ENCODE measurements around the gene EBLN1. TPM values are rescaled to one million over a fixed set of nuclear protein-coding genes. Genes with fewer than 3 reads are reported as not detected.
"Not testable (repeated sequence)": the region's sequence is repeated elsewhere in the genome, so short reads cannot be mapped to it uniquely, and the experiment has no call there.

Gene EBLN1
- total RNA-seq, 2 donors from 2014 or later: not detected

DNA sequence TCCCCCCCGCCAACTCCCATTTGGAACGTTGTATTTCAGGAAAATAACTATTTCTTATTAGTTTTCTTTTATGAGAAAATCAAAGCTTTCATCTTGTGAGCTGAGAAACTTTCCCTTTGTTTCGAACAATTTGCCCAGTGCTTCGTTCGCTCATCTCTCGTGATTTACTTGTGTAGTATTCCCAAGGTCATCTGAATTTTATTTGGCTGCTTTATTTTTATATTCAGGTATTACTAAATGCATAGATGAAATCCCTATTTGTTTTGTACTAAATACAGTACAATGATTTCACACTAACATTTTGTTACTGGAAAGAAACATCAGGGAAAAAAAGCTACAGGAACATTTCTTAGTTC lies 12.0 kb upstream of the EBLN1 start:
- no peak for DNase-seq (ENCODE audit: low spot score)
- intact Hi-C loops (cut with DNase I): no loop called here

DNA sequence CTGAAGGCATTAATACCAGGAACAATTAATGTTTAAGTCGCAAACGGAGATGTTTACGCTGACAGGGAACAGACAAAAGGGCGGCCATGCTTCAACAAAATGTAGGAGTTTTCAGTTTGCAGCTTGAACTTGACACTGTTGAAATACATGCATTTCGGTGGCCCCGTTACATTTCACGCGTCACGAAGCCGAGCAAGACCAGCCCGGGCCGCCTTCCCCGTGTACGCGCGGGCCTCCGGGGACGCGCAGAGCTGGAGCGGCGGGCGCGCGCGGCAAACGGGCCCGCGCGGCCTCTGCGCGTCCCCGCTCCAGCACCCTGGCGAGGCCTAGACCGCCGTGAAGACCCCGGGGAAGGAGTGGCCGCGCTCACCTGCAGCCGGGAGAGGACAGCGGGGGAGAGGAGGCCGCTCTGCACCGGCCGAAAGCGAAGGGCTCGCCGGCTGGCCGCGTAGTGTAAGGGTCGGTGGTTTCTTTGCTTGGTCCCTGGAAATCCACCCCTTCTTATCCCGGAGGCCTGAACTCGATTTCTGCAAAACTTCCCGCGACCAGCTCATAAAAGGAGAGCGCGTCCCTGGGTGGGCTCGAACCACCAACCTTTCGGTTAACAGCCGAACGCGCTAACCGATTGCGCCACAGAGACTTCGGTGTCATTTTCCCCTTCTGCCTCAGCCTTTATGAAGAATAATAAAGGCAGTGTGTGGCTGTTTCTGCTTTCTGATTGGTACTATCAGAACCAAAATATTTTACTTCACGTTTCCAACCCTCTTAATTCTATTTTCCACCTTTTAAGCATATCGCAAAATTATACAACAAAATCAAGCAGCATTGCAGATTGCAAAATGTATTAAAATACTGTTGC lies 11.4 kb upstream of the EBLN1 start:
- intact Hi-C loops (cut with DNase I): no loop called here
- DNase-seq (ENCODE audit: low spot score): peak; percentile 94

- intact Hi-C loops (cut with DNase I): no loop called here
Observed at GRCh38 chr10:22228167-22228938, 10.5 kb upstream of the EBLN1 start.

DNA sequence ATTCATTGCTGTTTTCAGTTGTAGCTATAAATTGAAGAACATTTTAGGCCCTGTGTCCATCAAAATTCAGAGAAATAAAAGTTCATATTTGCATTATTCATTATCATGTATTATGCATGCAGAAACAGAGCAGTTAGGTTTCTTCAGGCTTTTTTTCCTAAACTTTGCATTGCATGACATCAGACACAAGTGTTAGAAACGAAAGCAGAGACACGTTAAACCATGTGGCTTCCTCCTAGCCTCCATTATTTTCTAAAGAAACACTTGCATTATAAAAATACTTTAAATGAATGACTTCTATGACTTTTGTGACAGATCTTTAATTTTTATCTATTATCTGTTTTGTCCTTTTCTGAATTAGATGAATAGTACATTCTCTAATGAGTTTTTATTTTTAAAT lies 8.8 kb upstream of the EBLN1 start:
- DNase-seq (ENCODE audit: low spot score): no peak
- intact Hi-C loops (cut with DNase I): no loop called here

More at GRCh38 chr10:22228167-22228938, 10.5 kb upstream of the EBLN1 start:
- DNase-seq (ENCODE audit: low spot score): no peak

DNA sequence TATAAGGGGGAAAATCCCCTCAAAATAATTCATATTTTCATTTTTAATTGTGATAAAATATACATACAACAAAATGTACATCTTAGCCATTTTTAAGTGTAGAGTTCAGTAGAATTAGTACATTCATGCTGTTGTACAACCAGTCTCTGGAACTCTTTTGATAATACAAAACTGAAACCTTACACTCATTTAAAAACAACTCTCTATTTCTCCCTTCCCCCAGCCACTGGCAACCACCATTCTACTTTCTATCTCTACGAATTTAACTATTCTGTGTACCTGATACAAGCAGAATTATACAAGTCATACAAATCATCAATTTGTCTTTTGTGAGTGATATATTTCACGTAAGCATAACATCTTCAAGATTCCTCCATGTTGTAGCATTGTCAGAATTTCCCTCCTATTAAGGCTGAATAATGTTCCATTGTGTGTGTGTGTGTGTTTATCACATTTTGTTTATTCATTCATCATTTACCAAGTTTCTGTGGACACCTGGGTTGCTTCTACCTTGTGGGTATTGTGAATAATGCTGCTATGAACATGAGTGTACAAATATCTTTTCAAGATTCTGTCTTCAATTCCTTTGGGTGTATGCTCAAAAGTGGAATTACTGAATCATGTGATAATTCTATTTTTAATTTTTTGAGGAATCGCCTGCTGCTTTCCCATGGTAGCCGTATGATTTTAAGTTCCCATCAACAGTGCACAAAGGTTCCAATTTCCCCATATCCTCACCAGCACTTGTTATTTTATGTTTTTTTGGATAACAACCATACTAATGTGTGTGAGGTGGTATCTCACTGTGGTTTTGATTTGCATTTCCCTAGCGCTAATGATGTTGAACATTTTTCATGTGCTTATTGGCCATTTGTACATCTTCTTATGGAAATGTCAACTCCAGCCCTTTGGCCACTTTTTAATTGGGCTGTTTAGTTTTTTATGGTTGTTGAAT lies 4.7 kb upstream of the EBLN1 start:
- intact Hi-C loops (cut with DNase I): no loop called here

GRCh38 chr10:22219308-22219707 lies 1.5 kb upstream of the EBLN1 start:
- no peak for DNase-seq (ENCODE audit: low spot score)
- intact Hi-C loops (cut with DNase I): no loop called here

More for the DNA sequence above, 4.7 kb upstream of the EBLN1 start:
- no peak for DNase-seq (ENCODE audit: low spot score)

DNA sequence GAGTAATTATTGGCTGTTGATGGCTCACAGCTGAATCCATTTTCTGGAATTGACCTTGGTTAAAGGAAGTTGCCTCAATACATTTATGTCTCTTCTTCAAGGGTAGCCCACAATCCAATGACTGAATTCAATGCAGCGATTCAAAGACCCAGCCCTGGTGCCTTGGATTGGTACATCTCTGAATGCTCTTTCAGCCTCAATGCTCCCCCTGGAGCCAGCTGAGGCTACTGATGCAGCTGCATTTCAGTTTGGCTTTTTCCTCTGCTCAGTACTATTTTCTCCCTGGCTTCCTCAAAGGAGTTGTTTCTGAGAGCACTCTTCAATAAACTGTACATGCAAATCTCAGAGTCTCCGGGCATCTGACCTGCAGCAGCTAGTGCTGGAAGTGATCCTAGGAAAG lies 633 bp upstream of the EBLN1 start:
- intact Hi-C loops (cut with DNase I): no loop called here
- no peak for DNase-seq (ENCODE audit: low spot score)

GRCh38 chr10:22217084-22217483 lies 731 bp downstream of the EBLN1 start:
- intact Hi-C loops (cut with DNase I); DNase-seq (ENCODE audit: low spot score): not testable (repeated sequence)

- DNase-seq (ENCODE audit: low spot score): no peak
- intact Hi-C loops (cut with DNase I): no loop called here
Observed at GRCh38 chr10:22210267-22210666, 7.5 kb downstream of the EBLN1 start.

DNA sequence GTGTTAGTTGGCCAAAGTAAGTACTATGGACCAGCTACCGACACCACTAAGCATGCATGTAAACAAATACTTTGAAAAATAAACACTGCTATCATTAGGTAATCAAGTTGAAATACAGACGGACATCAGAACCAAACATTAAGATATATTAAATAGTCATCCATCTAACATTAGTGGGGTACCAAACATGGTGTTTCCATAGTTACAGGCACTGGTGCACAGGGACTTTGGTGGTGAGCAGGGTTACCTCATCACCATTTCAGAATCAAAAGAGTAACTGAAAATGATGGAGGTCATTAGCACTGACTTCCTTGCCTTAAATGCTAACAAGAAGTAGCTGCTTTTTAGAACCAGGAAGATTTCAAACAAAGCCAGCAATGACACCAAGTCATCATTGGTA lies 23.9 kb downstream of the EBLN1 start:
- no peak for DNase-seq (ENCODE audit: low spot score)
- intact Hi-C loops (cut with DNase I): no loop called here

DNA sequence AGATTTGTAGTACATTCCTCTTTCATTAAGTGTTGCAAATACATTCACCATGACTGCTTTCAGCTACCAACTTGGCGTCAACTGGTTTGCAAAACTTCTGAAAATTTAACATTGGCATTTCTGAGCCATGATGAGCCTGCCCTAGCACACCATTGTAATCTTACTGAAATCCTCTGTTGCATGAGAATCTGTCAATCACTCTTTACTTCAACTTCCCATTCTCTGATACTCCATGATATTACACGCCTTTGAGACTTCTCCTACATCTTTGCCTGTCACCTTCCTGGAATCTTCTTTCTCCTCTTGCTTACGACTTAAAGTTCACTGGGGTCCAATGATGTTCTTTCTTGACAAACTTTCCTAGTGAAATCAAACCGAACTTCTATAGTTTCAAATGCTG lies 32.2 kb downstream of the EBLN1 start:
- DNase-seq (ENCODE audit: low spot score): no peak
- intact Hi-C loops (cut with DNase I): no loop called here

- intact Hi-C loops (cut with DNase I): no loop called here
- no peak for DNase-seq (ENCODE audit: low spot score)
Observed at GRCh38 chr10:22183771-22184461, 33.9 kb downstream of the EBLN1 start.

DNA sequence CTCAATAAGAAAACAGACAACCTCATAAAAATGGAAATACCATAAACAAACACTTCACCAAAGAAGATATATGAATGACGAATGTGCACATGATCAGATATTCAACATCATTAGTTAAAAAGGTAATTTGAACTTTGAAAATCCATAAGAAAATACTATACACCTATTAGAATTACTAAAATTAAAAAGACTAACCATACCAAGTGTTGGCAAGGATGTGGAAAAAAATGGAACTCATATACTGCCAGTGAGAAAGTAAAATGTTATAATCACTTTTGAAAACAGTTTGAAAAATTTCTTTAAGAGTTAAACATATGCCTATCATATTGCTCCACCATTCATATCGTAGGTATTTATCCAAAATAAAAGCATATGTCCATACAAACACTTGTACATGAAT lies 37.1 kb downstream of the EBLN1 start:
- intact Hi-C loops (cut with DNase I): no loop called here

DNA sequence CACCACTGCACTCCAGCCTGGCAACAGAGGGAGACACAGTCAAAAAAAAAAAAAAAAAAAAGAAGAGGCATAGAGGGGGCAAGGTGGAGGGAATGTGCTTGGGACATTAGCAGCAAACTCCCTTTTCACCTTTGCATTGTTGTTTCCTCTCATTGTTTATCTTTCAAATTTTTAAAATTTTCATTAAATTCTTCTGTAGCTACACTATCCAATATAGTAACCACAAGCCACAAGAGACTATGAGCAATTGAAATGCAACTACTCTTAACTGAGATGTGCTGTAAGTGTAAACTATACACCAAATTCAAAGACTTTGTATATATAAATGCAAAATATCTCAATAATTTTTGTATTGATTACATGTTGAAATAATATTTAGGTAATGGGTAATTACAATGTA lies 43.4 kb downstream of the EBLN1 start:
- DNase-seq (ENCODE audit: low spot score): no peak
- intact Hi-C loops (cut with DNase I): no loop called here

More for the DNA sequence above, 37.1 kb downstream of the EBLN1 start:
- DNase-seq (ENCODE audit: low spot score): no peak

DNA sequence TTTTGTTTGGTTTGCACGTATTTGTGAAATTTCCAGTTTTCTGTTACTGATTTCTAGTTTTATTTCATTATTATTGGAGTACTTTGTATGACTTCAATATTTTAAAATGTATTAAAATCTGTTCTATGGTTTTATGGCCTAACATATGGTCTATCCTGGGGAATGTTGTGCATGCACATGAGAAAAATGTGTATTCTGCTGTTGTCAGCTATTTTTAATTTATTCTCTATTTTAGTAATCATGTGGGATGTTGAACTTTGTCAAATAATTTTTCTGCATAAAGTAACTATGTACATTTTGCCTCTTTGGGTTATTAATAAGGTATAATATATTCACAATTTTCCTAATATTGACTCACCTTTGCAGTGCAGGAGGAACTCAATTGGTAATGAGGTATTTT lies 46.7 kb downstream of the EBLN1 start:
- intact Hi-C loops (cut with DNase I): no loop called here
- DNase-seq (ENCODE audit: low spot score): no peak

- intact Hi-C loops (cut with DNase I): no loop called here
- no peak for DNase-seq (ENCODE audit: low spot score)
Observed at GRCh38 chr10:22170582-22170981, 47.2 kb downstream of the EBLN1 start.

DNA sequence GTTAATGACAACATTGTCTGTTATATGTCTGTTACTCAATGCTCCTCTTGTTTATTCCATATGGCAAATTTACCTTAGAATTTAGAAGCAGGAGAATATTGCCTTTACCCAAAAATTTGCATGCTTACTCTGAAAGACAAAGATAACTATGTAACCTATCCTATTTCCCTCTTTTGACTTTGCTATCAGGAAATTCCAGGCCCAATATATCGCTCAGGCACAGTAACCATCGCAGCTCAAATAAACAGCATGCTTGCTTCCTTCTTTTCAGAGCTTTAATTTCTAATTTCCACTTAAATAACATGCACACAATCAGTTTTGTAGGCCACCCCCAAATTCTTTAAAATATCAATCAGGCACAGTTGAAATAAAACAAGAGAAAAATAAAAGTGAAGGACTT lies 57.8 kb downstream of the EBLN1 start:
- intact Hi-C loops (cut with DNase I): no loop called here
- no peak for DNase-seq (ENCODE audit: low spot score)

- intact Hi-C loops (cut with DNase I): no loop called here
- DNase-seq (ENCODE audit: low spot score): no peak
Observed at GRCh38 chr10:22159180-22159579, 58.6 kb downstream of the EBLN1 start.

All from posterior vena cava (tissue), 2 donors.